ENCODE measurements around the gene MN1.

MN1 gene

GRCh38 chr22:27801616-27802345, at the start of gene MN1:
MN1 (minus strand) TSS chr22:27801756; CDS start chr22:27800543, 1,213 bp downstream.
- DNase-seq, result peak; percentile 54 to 62

GRCh38 chr22:27850000-27850521, 48.5 kb upstream of the MN1 start:
- no peak for DNase-seq

- DNase-seq, result no peak
Observed at GRCh38 chr22:27848005-27848404, 46.4 kb upstream of the MN1 start.

GRCh38 chr22:27846910-27847309, 45.4 kb upstream of the MN1 start:
- DNase-seq, result no peak

GRCh38 chr22:27846248-27846757, 44.7 kb upstream of the MN1 start:
- DNase-seq, result no peak

GRCh38 chr22:27845644-27846043, 44.1 kb upstream of the MN1 start:
- DNase-seq, result no peak

- DNase-seq, result no peak
Observed at GRCh38 chr22:27844656-27845591, 43.4 kb upstream of the MN1 start.

- DNase-seq, result no peak
Observed at GRCh38 chr22:27844256-27844655, 42.7 kb upstream of the MN1 start.

- DNase-seq, result no peak
Observed at GRCh38 chr22:27843441-27843840, 41.9 kb upstream of the MN1 start.

- DNase-seq, result no peak
Observed at GRCh38 chr22:27842669-27843431, 41.3 kb upstream of the MN1 start.

- no peak for DNase-seq
Observed at GRCh38 chr22:27842201-27842600, 40.6 kb upstream of the MN1 start.

- no peak for DNase-seq
Observed at GRCh38 chr22:27840436-27840835, 38.9 kb upstream of the MN1 start.

- DNase-seq, result no peak
Observed at GRCh38 chr22:27839057-27839660, 37.6 kb upstream of the MN1 start.

- DNase-seq, result no peak
Observed at GRCh38 chr22:27836181-27836580, 34.6 kb upstream of the MN1 start.

- DNase-seq, result no peak
Observed at GRCh38 chr22:27835446-27835845, 33.9 kb upstream of the MN1 start.

GRCh38 chr22:27834364-27835185, 33.0 kb upstream of the MN1 start:
- DNase-seq, result no peak

- no peak for DNase-seq
Observed at GRCh38 chr22:27833803-27834202, 32.2 kb upstream of the MN1 start.

GRCh38 chr22:27832606-27833005, 31.1 kb upstream of the MN1 start:
- DNase-seq, result no peak

GRCh38 chr22:27829620-27830019, 28.1 kb upstream of the MN1 start:
- no peak for DNase-seq

GRCh38 chr22:27827604-27828587, 26.3 kb upstream of the MN1 start:
- no peak for DNase-seq
